ENCODE data around the gene HOMER3. TPM values are rescaled to one million over a fixed set of nuclear protein-coding genes. Genes with fewer than 3 reads are reported as not detected.

The HOMER3 gene
- total and polyA plus RNA-seq, 10 of the 15 experiments (the other 5 are each of a cell fraction or from before 2014, with no cell fraction given) = 0.18 to 10.6 (median 0.50) TPM; not detected in 2

GRCh38 chr19:18980432-18981020, 39.5 kb upstream of the HOMER3 start (continued):
- TF ChIP-seq CUX1 (IDR thresholded peaks at IDR 0.05; ENCODE audit: insufficient replicate concordance, low read depth, low read length) = no peak
- no peak for TF ChIP-seq ATF7 (IDR thresholded peaks at IDR 0.05; ENCODE audit: low read depth)
- no peak for TF ChIP-seq CREM (IDR thresholded peaks at IDR 0.05; ENCODE audit: low read depth)
- no peak for TF ChIP-seq BCL11A (IDR thresholded peaks at IDR 0.05; ENCODE audit: low read depth, low read length)
- TF ChIP-seq PAX8 (IDR thresholded peaks at IDR 0.05) = no peak
- no peak for TF ChIP-seq IKZF1 (conservative IDR thresholded peaks at IDR 0.05)
- no peak for TF ChIP-seq REST (IDR thresholded peaks at IDR 0.05; ENCODE audit: low read depth, low read length)
- TF ChIP-seq CHD2 (IDR thresholded peaks at IDR 0.05; ENCODE audit: borderline replicate concordance, low read depth, low read length) = no peak
- TF ChIP-seq KDM1A (IDR thresholded peaks at IDR 0.05; ENCODE audit: borderline replicate concordance) = no peak
- TF ChIP-seq CREB1 (IDR thresholded peaks at IDR 0.05; ENCODE audit: low read depth) = no peak
- TF ChIP-seq RAD21 (IDR thresholded peaks at IDR 0.05; ENCODE audit: insufficient read depth, low read depth, low read length) = no peak
- TF ChIP-seq KLF5 (IDR thresholded peaks at IDR 0.05; ENCODE audit: partially characterized antibody) = no peak
- TF ChIP-seq GABPA (IDR thresholded peaks at IDR 0.05; ENCODE audit: low read depth) = no peak
- no peak for TF ChIP-seq ZBTB40 (IDR thresholded peaks at IDR 0.05; ENCODE audit: borderline replicate concordance)

Data from GM12878 (cell line).